ENCODE data around the gene KDM8. TPM values are rescaled to one million over a fixed set of nuclear protein-coding genes. Genes with fewer than 3 reads are reported as not detected.

The KDM8 gene
- total RNA-seq, 1 experiment from 2014 or later: 7.9 TPM

DNA sequence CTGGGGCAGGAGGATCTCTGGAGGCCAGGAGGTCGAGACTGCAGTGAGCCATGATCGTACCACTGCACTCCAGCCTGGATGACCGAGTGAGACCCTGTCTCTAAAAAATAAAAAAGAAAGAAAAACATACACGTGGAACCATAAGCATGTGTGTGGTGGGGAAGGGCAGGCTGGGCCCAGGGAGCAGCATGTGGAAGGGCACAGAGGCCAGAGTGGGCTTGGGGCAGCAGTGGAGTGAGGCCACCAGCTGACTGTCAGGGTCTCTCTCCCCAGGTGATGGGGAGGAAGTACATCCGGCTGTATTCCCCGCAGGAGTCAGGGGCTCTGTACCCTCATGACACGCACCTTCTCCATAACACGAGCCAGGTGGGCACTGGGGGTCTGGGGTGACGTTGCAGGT is 16.8 kb downstream of the KDM8 start:
- no peak for TF ChIP-seq TCF7L2 (IDR thresholded peaks at IDR 0.05; ENCODE audit: low read depth, low read length)
- TF ChIP-seq, protein P1, sequence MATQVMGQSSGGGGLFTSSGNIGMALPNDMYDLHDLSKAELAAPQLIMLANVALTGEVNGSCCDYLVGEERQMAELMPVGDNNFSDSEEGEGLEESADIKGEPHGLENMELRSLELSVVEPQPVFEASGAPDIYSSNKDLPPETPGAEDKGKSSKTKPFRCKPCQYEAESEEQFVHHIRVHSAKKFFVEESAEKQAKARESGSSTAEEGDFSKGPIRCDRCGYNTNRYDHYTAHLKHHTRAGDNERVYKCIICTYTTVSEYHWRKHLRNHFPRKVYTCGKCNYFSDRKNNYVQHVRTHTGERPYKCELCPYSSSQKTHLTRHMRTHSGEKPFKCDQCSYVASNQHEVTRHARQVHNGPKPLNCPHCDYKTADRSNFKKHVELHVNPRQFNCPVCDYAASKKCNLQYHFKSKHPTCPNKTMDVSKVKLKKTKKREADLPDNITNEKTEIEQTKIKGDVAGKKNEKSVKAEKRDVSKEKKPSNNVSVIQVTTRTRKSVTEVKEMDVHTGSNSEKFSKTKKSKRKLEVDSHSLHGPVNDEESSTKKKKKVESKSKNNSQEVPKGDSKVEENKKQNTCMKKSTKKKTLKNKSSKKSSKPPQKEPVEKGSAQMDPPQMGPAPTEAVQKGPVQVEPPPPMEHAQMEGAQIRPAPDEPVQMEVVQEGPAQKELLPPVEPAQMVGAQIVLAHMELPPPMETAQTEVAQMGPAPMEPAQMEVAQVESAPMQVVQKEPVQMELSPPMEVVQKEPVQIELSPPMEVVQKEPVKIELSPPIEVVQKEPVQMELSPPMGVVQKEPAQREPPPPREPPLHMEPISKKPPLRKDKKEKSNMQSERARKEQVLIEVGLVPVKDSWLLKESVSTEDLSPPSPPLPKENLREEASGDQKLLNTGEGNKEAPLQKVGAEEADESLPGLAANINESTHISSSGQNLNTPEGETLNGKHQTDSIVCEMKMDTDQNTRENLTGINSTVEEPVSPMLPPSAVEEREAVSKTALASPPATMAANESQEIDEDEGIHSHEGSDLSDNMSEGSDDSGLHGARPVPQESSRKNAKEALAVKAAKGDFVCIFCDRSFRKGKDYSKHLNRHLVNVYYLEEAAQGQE (IDR thresholded peaks at IDR 0.05; ENCODE audit: insufficient read depth in 1 of 2, low read depth in 2 of 2, low read length in 1 of 2): no peak
- TF ChIP-seq, protein P2, sequence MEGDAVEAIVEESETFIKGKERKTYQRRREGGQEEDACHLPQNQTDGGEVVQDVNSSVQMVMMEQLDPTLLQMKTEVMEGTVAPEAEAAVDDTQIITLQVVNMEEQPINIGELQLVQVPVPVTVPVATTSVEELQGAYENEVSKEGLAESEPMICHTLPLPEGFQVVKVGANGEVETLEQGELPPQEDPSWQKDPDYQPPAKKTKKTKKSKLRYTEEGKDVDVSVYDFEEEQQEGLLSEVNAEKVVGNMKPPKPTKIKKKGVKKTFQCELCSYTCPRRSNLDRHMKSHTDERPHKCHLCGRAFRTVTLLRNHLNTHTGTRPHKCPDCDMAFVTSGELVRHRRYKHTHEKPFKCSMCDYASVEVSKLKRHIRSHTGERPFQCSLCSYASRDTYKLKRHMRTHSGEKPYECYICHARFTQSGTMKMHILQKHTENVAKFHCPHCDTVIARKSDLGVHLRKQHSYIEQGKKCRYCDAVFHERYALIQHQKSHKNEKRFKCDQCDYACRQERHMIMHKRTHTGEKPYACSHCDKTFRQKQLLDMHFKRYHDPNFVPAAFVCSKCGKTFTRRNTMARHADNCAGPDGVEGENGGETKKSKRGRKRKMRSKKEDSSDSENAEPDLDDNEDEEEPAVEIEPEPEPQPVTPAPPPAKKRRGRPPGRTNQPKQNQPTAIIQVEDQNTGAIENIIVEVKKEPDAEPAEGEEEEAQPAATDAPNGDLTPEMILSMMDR (IDR thresholded peaks at IDR 0.05): no peak
- no peak for TF ChIP-seq SIN3A (IDR thresholded peaks at IDR 0.05; ENCODE audit: borderline replicate concordance, insufficient read depth, low read depth, low read length)
- no peak for TF ChIP-seq POLR2AphosphoS5 (IDR thresholded peaks at IDR 0.05; ENCODE audit: low read depth, low read length)
- BruUV-seq (replicated peaks): no TSS peak
- Histone ChIP-seq H3K9me3 (ENCODE audit: control insufficient read depth, insufficient read depth, low read depth, low read length) (no peaks in the 10 kb centered on the region), H3K27ac (ENCODE audit: low read length) (no peak overlapping the region), H3K36me3 (ENCODE audit: control insufficient read depth, insufficient read depth, low read length) (no peaks in the 10 kb centered on the region), H3K4me3 (ENCODE audit: low read depth in 2 of 2, low read length in 2 of 2) (no peak overlapping the region), H3K4me1 (ENCODE audit: control insufficient read depth, insufficient read depth, low read length) (no peaks in the 10 kb centered on the region), H3K27me3 (ENCODE audit: control insufficient read depth, insufficient read depth, low read length) (no peaks in the 10 kb centered on the region)
- ChIA-PET CTCF (no interaction called here), POLR2A (no interaction called here)
- ATAC-seq: no peak
- in situ Hi-C loops (cut with HindIII; ENCODE audit: low pct_unique_long_range_greater_than_20kb, low sequenced_read_pairs) (no loop called here), intact Hi-C loops (cut with micrococcal nuclease; ENCODE audit: unreplicated experiment) (no loop called here)
- DNase-seq (ENCODE audit: low read depth, low spot score): no peak

GRCh38 chr16:27220527-27220926 is 17.2 kb downstream of the KDM8 start:
- H3K36me3 ChIP-seq (ENCODE audit: control insufficient read depth, insufficient read depth, low read length): no peaks in the 10 kb centered on the region
- ChIA-PET POLR2A (no interaction called here), CTCF (no interaction called here)
- DNase-seq (ENCODE audit: low read depth, low spot score) (no peak), ATAC-seq (no peak)
- H3K27me3 ChIP-seq (ENCODE audit: control insufficient read depth, insufficient read depth, low read length): no peaks in the 10 kb centered on the region
- H3K4me3 ChIP-seq (ENCODE audit: low read depth in 2 of 2, low read length in 2 of 2): no peak overlapping the region
- H3K4me1 ChIP-seq (ENCODE audit: control insufficient read depth, insufficient read depth, low read length): no peaks in the 10 kb centered on the region
- no peak overlapping the region for H3K27ac ChIP-seq (ENCODE audit: low read length)
- no peak for TF ChIP-seq TCF7L2 (IDR thresholded peaks at IDR 0.05; ENCODE audit: low read depth, low read length)
- no peak for TF ChIP-seq POLR2AphosphoS5 (IDR thresholded peaks at IDR 0.05; ENCODE audit: low read depth, low read length)
- TF ChIP-seq SIN3A (IDR thresholded peaks at IDR 0.05; ENCODE audit: borderline replicate concordance, insufficient read depth, low read depth, low read length): no peak
- TF ChIP-seq, protein P2 (IDR thresholded peaks at IDR 0.05): no peak
- TF ChIP-seq, protein P1 (IDR thresholded peaks at IDR 0.05; ENCODE audit: insufficient read depth in 1 of 2, low read depth in 2 of 2, low read length in 1 of 2): no peak
- H3K9me3 ChIP-seq (ENCODE audit: control insufficient read depth, insufficient read depth, low read depth, low read length): no peaks in the 10 kb centered on the region
- intact Hi-C loops (cut with micrococcal nuclease; ENCODE audit: unreplicated experiment) (no loop called here), in situ Hi-C loops (cut with HindIII; ENCODE audit: low pct_unique_long_range_greater_than_20kb, low sequenced_read_pairs) (no loop called here)
- no TSS peak for BruUV-seq (replicated peaks)

Data from Panc1 (cell line).